ENCODE measurements around the gene CDC42EP5.

DNA sequence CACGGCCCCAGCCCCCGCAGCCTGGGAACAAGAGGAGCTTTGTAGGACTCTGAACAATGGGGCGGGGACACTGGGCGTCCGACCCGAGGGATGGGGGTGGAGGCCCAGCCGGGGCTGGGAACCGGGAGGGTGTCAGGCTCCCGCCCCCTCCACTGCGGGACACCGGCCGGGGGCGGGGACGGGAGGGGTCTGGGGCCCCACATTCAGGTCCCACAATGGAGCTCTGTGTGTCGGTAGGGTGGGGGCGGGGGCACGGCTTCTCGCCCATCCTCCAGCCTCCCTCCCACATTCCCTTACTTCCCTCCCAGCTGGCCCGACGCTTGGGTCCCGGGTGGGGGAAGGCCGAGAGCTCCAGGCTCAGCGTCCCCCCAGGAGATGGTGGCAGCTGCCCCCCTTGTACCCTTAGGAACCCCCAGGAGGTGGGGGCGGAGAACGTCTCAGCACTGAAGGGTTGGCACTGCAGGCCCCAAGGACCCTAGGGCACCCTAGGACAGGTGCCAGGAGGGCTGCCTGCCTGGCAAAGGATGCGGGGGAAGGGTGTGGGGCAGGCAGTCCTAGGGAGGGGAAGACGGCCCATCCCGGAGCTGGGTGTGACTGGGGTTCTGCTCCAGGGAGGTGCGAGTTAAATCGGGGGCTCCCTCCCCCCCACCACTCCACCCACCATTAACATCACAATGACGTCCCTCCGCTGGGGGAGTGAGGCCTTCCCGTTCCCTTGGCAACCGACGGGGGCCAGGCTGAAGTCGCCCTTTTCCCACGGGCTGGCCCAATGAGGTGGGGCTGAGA, 52.5 kb downstream of the CDC42EP5 start:
- no peak for TF ChIP-seq TAF1 (IDR thresholded peaks at IDR 0.05; ENCODE audit: borderline replicate concordance, low read depth, low read length)
- no peak for TF ChIP-seq POLR2AphosphoS5 (IDR thresholded peaks at IDR 0.05; ENCODE audit: low read depth, low read length)
- no peak for TF ChIP-seq POLR2A (IDR thresholded peaks at IDR 0.05; ENCODE audit: low read depth, low read length)
